IMR-90 (cell line): ENCODE measurements around the gene DGLUCY. TPM values are rescaled to one million over a fixed set of nuclear protein-coding genes. Genes with fewer than 3 reads are reported as not detected.

ENCODE experiments used
- ATAC-seq: fragments of 200-7000 bp; cut with Tn5 transposase; 2 replicates; pipeline ENCODE4 v1.9.1; 2020; ENCODE audit warnings: low read depth, mild to moderate bottlenecking, moderate library complexity
- BruUV-seq: library from RNA; stranded (reverse); fragments of 400-500 nt; replicated peaks from 2 replicates; lab custom pipeline; 2021; lab: Mats Ljungman, UMichigan
- CTCF ChIA-PET: fragments of 300-600 bp; formaldehyde crosslinking; extraction: SDS; loops from one replicate; lab custom pipeline; 2021; ENCODE audit warnings: antibody characterized with exemption; lab: Yijun Ruan, JAX
- POLR2A ChIA-PET: fragments of 300-600 bp; sonication (Branson Sonifier 250); formaldehyde crosslinking; loops from one replicate; lab custom pipeline; 2022; ENCODE audit warnings: antibody characterized with exemption; ENCODE audit not compliant: unreplicated experiment; lab: Charles Lee
- DNase-seq: peaks from one replicate; pipeline ENCODE4 v3.0.0; 2013
- H2AFZ ChIP-seq: replicated peaks from 2 replicates; pipeline ENCODE3; 2013; ENCODE audit warnings: low read length, mild to moderate bottlenecking; ENCODE audit not compliant: poor library complexity
- H2AK5ac ChIP-seq: 2 replicates; pipeline ENCODE4 v1.6.1; 2013; ENCODE audit warnings: low read depth, low read length, inconsistent platforms
- H2AK9ac ChIP-seq: replicated peaks from 2 replicates; pipeline ENCODE3; 2013; ENCODE audit warnings: mild to moderate bottlenecking, low read depth, low read length, moderate library complexity; ENCODE audit not compliant: poor library complexity
- H2BK120ac ChIP-seq: 2 replicates; pipeline ENCODE4 v1.6.1; 2013; ENCODE audit warnings: low read depth, low read length, inconsistent platforms
- H2BK15ac ChIP-seq: 3 replicates; pipeline ENCODE4 v1.6.1; 2013; ENCODE audit warnings: low read depth, low read length, inconsistent platforms
- H2BK20ac ChIP-seq: 2 replicates; pipeline ENCODE4 v1.6.1; 2013; ENCODE audit warnings: low read depth, mild to moderate bottlenecking, inconsistent platforms, low read length, moderate library complexity
- H2BK5ac ChIP-seq: 2 replicates; pipeline ENCODE4 v1.6.1; 2013; ENCODE audit warnings: mild to moderate bottlenecking, low read depth, low read length, inconsistent platforms; ENCODE audit not compliant: poor library complexity, severe bottlenecking
- H3K14ac ChIP-seq: replicated peaks from 2 replicates; pipeline ENCODE4 v1.6.1; 2013; ENCODE audit warnings: low read depth, low read length, inconsistent platforms
- H3K18ac ChIP-seq: 2 replicates; pipeline ENCODE4 v1.6.1; 2013; ENCODE audit warnings: low read depth, low read length, control low read depth
- H3K23ac ChIP-seq: 2 replicates; pipeline ENCODE4 v1.6.1; 2013; ENCODE audit warnings: low read depth, low read length, inconsistent platforms
- H3K27ac ChIP-seq: 2 replicates; pipeline ENCODE4 v1.5.1; 2013; ENCODE audit warnings: mild to moderate bottlenecking, control low read depth, low read length; ENCODE audit not compliant: insufficient read depth
- H3K27me3 ChIP-seq: 2 replicates; pipeline ENCODE4 v1.6.1; 2013; ENCODE audit warnings: low read length; ENCODE audit not compliant: control insufficient read depth, insufficient read depth
- H3K36me3 ChIP-seq: 2 replicates; pipeline ENCODE4 v1.6.1; 2013; ENCODE audit warnings: low read length, mixed read lengths; ENCODE audit not compliant: control insufficient read depth, insufficient read depth
- H3K4ac ChIP-seq: 2 replicates; pipeline ENCODE4 v1.6.1; 2013; ENCODE audit warnings: low read depth, low read length, inconsistent platforms
- H3K4me1 ChIP-seq: 2 replicates; pipeline ENCODE4 v1.6.1; 2013; ENCODE audit warnings: low read length, mixed read lengths; ENCODE audit not compliant: control insufficient read depth, insufficient read depth
- H3K4me2 ChIP-seq: 2 replicates; pipeline ENCODE4 v1.6.1; 2013; ENCODE audit warnings: low read depth, mild to moderate bottlenecking, control low read depth, low read length, moderate library complexity
- H3K4me3 ChIP-seq: 2 replicates; pipeline ENCODE4 v1.5.1; 2013; ENCODE audit warnings: low read depth, mild to moderate bottlenecking, control low read depth, low read length, moderate library complexity; ENCODE audit not compliant: insufficient read depth
- H3K56ac ChIP-seq: 2 replicates; pipeline ENCODE4 v1.6.1; 2013; ENCODE audit warnings: low read length, inconsistent platforms; ENCODE audit not compliant: insufficient read depth; ENCODE audit errors: extremely low read depth
- H3K79me1 ChIP-seq, 2 experiments: 2 replicates each; pipeline ENCODE4 v1.6.1; 2013; ENCODE audit warnings: low read length in 2 of 2, inconsistent platforms in 1 of 2, low read depth in 1 of 2
- H3K9ac ChIP-seq: 2 replicates; pipeline ENCODE4 v1.6.1; 2013; ENCODE audit warnings: low read depth, low read length, control low read depth
- H3K9me1 ChIP-seq: 2 replicates; pipeline ENCODE4 v1.6.1; 2013; ENCODE audit warnings: low read length, inconsistent platforms; ENCODE audit not compliant: insufficient read depth
- H3K9me3 ChIP-seq: 2 replicates; pipeline ENCODE4 v1.6.1; 2013; ENCODE audit warnings: low read length; ENCODE audit not compliant: control insufficient read depth, insufficient read depth
- H4K20me1 ChIP-seq: 2 replicates; pipeline ENCODE4 v1.6.1; 2013; ENCODE audit warnings: low read length, inconsistent platforms; ENCODE audit not compliant: insufficient read depth
- H4K5ac ChIP-seq: 2 replicates; pipeline ENCODE4 v1.6.1; 2013; ENCODE audit warnings: mild to moderate bottlenecking, low read depth, low read length, control low read depth
- H4K8ac ChIP-seq, 2 experiments: 2 replicates each; pipeline ENCODE4 v1.6.1; 2013; ENCODE audit warnings: low read depth in 2 of 2, low read length in 2 of 2, control low read depth in 1 of 2, inconsistent platforms in 1 of 2
- H4K91ac ChIP-seq: 2 replicates; pipeline ENCODE4 v1.6.1; 2013; ENCODE audit warnings: low read depth, low read length, inconsistent platforms; ENCODE audit not compliant: insufficient read depth
- CEBPB ChIP-seq: IDR thresholded peaks from 2 replicates; pipeline ENCODE4 v1.6.1; 2012; ENCODE audit warnings: low read depth, low read length, improper control_type of control experiment
- CHD1 ChIP-seq: IDR thresholded peaks from 2 replicates; pipeline ENCODE4 v1.6.1; 2012; ENCODE audit warnings: low read depth, low read length, improper control_type of control experiment
- ELK1 ChIP-seq: fragments of 150-350 bp; IDR thresholded peaks from 2 replicates; pipeline ENCODE4 v1.6.1; 2016; ENCODE audit warnings: low read depth, mild to moderate bottlenecking, low read length, moderate library complexity, borderline replicate concordance
- FOS ChIP-seq: fragments of 150-350 bp; IDR thresholded peaks from 2 replicates; pipeline ENCODE4 v1.6.1; 2016; ENCODE audit warnings: low read depth, low read length
- NFE2L2 ChIP-seq: fragments of 150-350 bp; IDR thresholded peaks from 2 replicates; pipeline ENCODE4 v1.6.1; 2016; ENCODE audit warnings: low read depth, mild to moderate bottlenecking, low read length
- RAD21 ChIP-seq: IDR thresholded peaks from 2 replicates; pipeline ENCODE4 v1.6.1; 2012; ENCODE audit warnings: low read length, improper control_type of control experiment
- RCOR1 ChIP-seq: IDR thresholded peaks from 2 replicates; pipeline ENCODE4 v1.6.1; 2012; ENCODE audit warnings: mild to moderate bottlenecking, low read length, improper control_type of control experiment; ENCODE audit not compliant: insufficient replicate concordance
- SMC3 ChIP-seq: fragments of 150-350 bp; IDR thresholded peaks from 2 replicates; pipeline ENCODE4 v1.6.1; 2016; ENCODE audit warnings: low read depth, mild to moderate bottlenecking, antibody characterized with exemption, low read length, moderate library complexity
- USF2 ChIP-seq: fragments of 150-350 bp; IDR thresholded peaks from 2 replicates; pipeline ENCODE4 v1.6.1; 2017; ENCODE audit warnings: mild to moderate bottlenecking, antibody characterized with exemption, low read length, low read depth
- WGBS, 2 experiments: methylation state at CpG; one replicate each; pipeline versions ENCODE4 v1.1.5 to v1.1.7; 2013; ENCODE audit warnings: missing lambda C conversion rate in 2 of 2; ENCODE audit not compliant: insufficient read length in 1 of 2; ENCODE audit errors: extremely low coverage in 2 of 2; 5-methylcytosine and 5-hydroxymethylcytosine counted together
- dilution Hi-C: fragments of 300-500 bp; cut with HindIII; formaldehyde crosslinking; loops from one replicate; pipeline ENCODE4 v1.14.3; 2018; ENCODE audit warnings: low sequenced_read_pairs; ENCODE audit not compliant: unreplicated experiment
- in situ Hi-C: fragments of 300-500 bp; cut with MboI; formaldehyde crosslinking; loops from 3 replicates; pipeline ENCODE4 v1.14.3; 2019; ENCODE audit warnings: low sequenced_read_pairs, inconsistent platforms, mixed read lengths
- intact Hi-C: fragments of 100-400 bp; cut with micrococcal nuclease; formaldehyde crosslinking; loops from 2 replicates; pipeline ENCODE4 v1.10.0; 2022
- polyA plus RNA-seq, 3 experiments: library from polyadenylated mRNA; depleted of rRNA; stranded (reverse); fragments of >200 nt; gene quantifications; 2 replicates each; pipeline ENCODE4 v1.2.3, GENCODE V29; 2012; ENCODE audit warnings: low replicate concordance in 1 of 3
- total RNA-seq: library from RNA; depleted of rRNA; stranded (reverse); fragments of >200 nt; gene quantifications from 2 replicates; pipeline ENCODE4 v1.2.3, GENCODE V29; 2012

The DGLUCY gene
- total and polyA plus RNA-seq, 2 of the 4 experiments (the other 2 are of a cell fraction), result 8.5 to 13.3 TPM

GRCh38 chr14:91108941-91109611 lies 4.8 kb upstream of the DGLUCY start:
- TF ChIP-seq CEBPB (no peak), ELK1 (no peak), NFE2L2 (no peak), USF2 (no peak), CHD1 (no peak), FOS (no peak), SMC3 (no peak), RAD21 (no peak), RCOR1 (no peak)
- Histone ChIP-seq H3K14ac (no peak overlapping the region), H3K27me3 (no peaks in the 10 kb centered on the region; the same call in 1 of the 2 replicates), H3K9me1 (no peaks in the 10 kb centered on the region; the same call in 1 of the 2 replicates), H3K56ac (no peak overlapping the region), H3K9ac (no peak overlapping the region), H3K4me1 (peaks cover 14% of the 10 kb centered on the region; the same call in 1 of the 2 replicates), H4K91ac (no peak overlapping the region), H4K20me1 (no peaks in the 10 kb centered on the region), H3K36me3 (no peaks in the 10 kb centered on the region), H3K27ac (peak overlapping the region; percentile 51; the same call in 1 of the 2 replicates), H3K4me3 (no peak overlapping the region), H2AK9ac (peak overlapping the region; percentile 26), H2BK120ac (no peak overlapping the region), H3K79me1 (peaks cover 0 to 2% of the 10 kb centered on the region in 2 experiments; a peak in 1 of 4 replicates), H4K8ac (no peak overlapping the region), H2BK15ac (no peak overlapping the region), H3K9me3 (no peaks in the 10 kb centered on the region), H2AK5ac (no peak overlapping the region), H3K4me2 (no peak overlapping the region; the same call in 1 of the 2 replicates), H2BK20ac (no peak overlapping the region), H2AFZ (no peak overlapping the region), H3K18ac (peak overlapping the region; percentile 80; the same call in 1 of the 2 replicates), H3K23ac (no peak overlapping the region), H3K4ac (no peak overlapping the region), H2BK5ac (no peak overlapping the region), H4K5ac (peak overlapping the region; percentile 60; the same call in 1 of the 2 replicates)
- WGBS, 2 experiments, result no CpG with 5 or more reads among the region's 7 CpGs
- intact Hi-C loops (no loop called here), in situ Hi-C loops (no loop called here), dilution Hi-C loops (no loop called here)
- ChIA-PET CTCF (no interaction called here), POLR2A (no interaction called here)
- DNase-seq (no peak), ATAC-seq (no peak)
- BruUV-seq, result no TSS peak
